ENCODE data around the gene RNF138. TPM values are rescaled to one million over a fixed set of nuclear protein-coding genes. Genes with fewer than 3 reads are reported as not detected.
"Not testable (repeated sequence)": the region's sequence is repeated elsewhere in the genome, so short reads cannot be mapped to it uniquely, and the experiment has no call there.

RNF138 gene
- total and polyA plus RNA-seq, 2 donors (not counting 1 experiment from before 2014, with no cell fraction given), result 15.8 to 24.6 TPM

GRCh38 chr18:32175265-32175664 is 83.6 kb downstream of the RNF138 start:
- Histone ChIP-seq H3K9me3 (ENCODE audit: control insufficient read depth, insufficient read depth, low read depth, low read length) (no peaks in the 10 kb centered on the region), H3K4me1 (ENCODE audit: control insufficient read depth, extremely low read depth, insufficient read depth, low read length) (no peaks in the 10 kb centered on the region), H2AFZ (ENCODE audit: low read length) (no peak overlapping the region), H3K36me3 (ENCODE audit: control insufficient read depth, insufficient read depth, low read length) (no peaks in the 10 kb centered on the region), H4K20me1 (ENCODE audit: control insufficient read depth, extremely low read depth, insufficient read depth, low read length) (no peaks in the 10 kb centered on the region), H3K79me2 (ENCODE audit: control insufficient read depth, insufficient read depth, low read length) (no peaks in the 10 kb centered on the region), H3K4me3 (replicated peaks in 1 of 4; ENCODE audit: control extremely low read depth in 1 of 4, insufficient read depth in 1 of 4, low read depth in 3 of 4, low read length in 4 of 4) (no peak overlapping the region), H3K4me2 (ENCODE audit: extremely low read depth, insufficient read depth, low read length) (no peak overlapping the region), H3K9ac (ENCODE audit: insufficient read depth, low read length) (no peak overlapping the region), H3K27ac (ENCODE audit: insufficient read depth, low read length) (no peak overlapping the region), H3K27me3 (ENCODE audit: control insufficient read depth, insufficient read depth, low read length) (no peaks in the 10 kb centered on the region)
- no peak for DNase-seq (ENCODE audit: low read depth in 2 of 2)
- TF ChIP-seq CTCF (conservative IDR thresholded peaks at IDR 0.05 in 1 of 2, IDR thresholded peaks at IDR 0.05 in 1 of 2; ENCODE audit: low read depth in 1 of 2, low read length in 2 of 2) (no peak), EZH2 (IDR thresholded peaks at IDR 0.05; ENCODE audit: low read length, missing control alignments) (no peak)

DNA sequence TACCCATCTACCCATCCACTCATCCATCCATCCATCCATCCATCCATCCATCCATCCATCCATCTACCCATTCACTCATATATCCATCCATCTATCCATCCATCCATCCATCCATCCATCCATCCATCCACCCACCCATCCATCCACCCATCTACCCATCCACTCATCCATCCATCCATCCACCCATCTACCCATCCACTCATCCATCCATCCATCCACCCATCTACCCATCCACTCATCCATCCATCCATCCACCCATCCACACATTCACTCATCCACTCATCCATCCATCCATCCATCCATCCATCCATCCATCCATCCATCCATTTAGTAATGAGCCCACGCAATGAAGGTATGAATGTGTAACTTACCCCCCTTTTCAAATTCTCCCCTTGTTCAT is 85.1 kb downstream of the RNF138 start:
- not testable (repeated sequence) for DNase-seq (ENCODE audit: low read depth in 2 of 2); H3K4me3 ChIP-seq (replicated peaks in 1 of 4; ENCODE audit: control extremely low read depth in 1 of 4, insufficient read depth in 1 of 4, low read depth in 3 of 4, low read length in 4 of 4); H3K9ac ChIP-seq (ENCODE audit: insufficient read depth, low read length)

DNA sequence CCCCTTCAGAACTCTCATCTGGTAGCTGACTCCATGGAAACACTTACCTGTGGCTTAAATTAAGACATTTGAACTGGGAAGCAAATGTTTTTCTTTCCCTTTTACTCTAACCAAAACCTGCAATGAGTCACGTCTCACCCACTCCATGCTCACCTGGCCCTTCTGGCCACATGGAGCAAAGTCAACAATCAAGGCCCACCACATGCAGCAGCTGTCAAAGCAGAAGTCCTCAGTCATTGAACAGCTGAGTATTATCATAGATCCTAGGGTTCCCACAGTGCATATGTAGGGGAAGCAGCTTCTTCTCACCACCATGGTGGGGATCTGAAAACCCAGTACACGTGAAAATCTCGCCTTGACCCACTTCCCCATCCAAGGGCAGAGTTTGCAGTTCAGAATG is 85.9 kb downstream of the RNF138 start:
- no peaks in the 10 kb centered on the region for H3K27me3 ChIP-seq (ENCODE audit: control insufficient read depth, insufficient read depth, low read length)
- TF ChIP-seq CTCF (conservative IDR thresholded peaks at IDR 0.05 in 1 of 2, IDR thresholded peaks at IDR 0.05 in 1 of 2; ENCODE audit: low read depth in 1 of 2, low read length in 2 of 2) (no peak), EZH2 (IDR thresholded peaks at IDR 0.05; ENCODE audit: low read length, missing control alignments) (no peak)
- H3K36me3 ChIP-seq (ENCODE audit: control insufficient read depth, insufficient read depth, low read length), result no peaks in the 10 kb centered on the region

More for the DNA sequence above, 85.1 kb downstream of the RNF138 start:
- not testable (repeated sequence) for H2AFZ ChIP-seq (ENCODE audit: low read length); H3K36me3 ChIP-seq (ENCODE audit: control insufficient read depth, insufficient read depth, low read length); H3K4me2 ChIP-seq (ENCODE audit: extremely low read depth, insufficient read depth, low read length); H3K4me1 ChIP-seq (ENCODE audit: control insufficient read depth, extremely low read depth, insufficient read depth, low read length); H4K20me1 ChIP-seq (ENCODE audit: control insufficient read depth, extremely low read depth, insufficient read depth, low read length); H3K9me3 ChIP-seq (ENCODE audit: control insufficient read depth, insufficient read depth, low read depth, low read length); H3K79me2 ChIP-seq (ENCODE audit: control insufficient read depth, insufficient read depth, low read length); H3K27ac ChIP-seq (ENCODE audit: insufficient read depth, low read length); H3K27me3 ChIP-seq (ENCODE audit: control insufficient read depth, insufficient read depth, low read length)

More for the DNA sequence above, 85.9 kb downstream of the RNF138 start:
- Histone ChIP-seq H3K79me2 (ENCODE audit: control insufficient read depth, insufficient read depth, low read length) (no peaks in the 10 kb centered on the region), H4K20me1 (ENCODE audit: control insufficient read depth, extremely low read depth, insufficient read depth, low read length) (no peaks in the 10 kb centered on the region), H2AFZ (ENCODE audit: low read length) (no peak overlapping the region), H3K4me3 (replicated peaks in 1 of 4; ENCODE audit: control extremely low read depth in 1 of 4, insufficient read depth in 1 of 4, low read depth in 3 of 4, low read length in 4 of 4) (no peak overlapping the region), H3K4me1 (ENCODE audit: control insufficient read depth, extremely low read depth, insufficient read depth, low read length) (no peaks in the 10 kb centered on the region), H3K9me3 (ENCODE audit: control insufficient read depth, insufficient read depth, low read depth, low read length) (no peaks in the 10 kb centered on the region), H3K27ac (ENCODE audit: insufficient read depth, low read length) (no peak overlapping the region), H3K4me2 (ENCODE audit: extremely low read depth, insufficient read depth, low read length) (no peak overlapping the region), H3K9ac (ENCODE audit: insufficient read depth, low read length) (no peak overlapping the region)
- no peak for DNase-seq (ENCODE audit: low read depth in 2 of 2)

Other genes with a start within 250 kb of the RNF138 start
- gene TRAPPC8, start 148.7 kb upstream of the RNF138 start, total RNA-seq, result 51.1 and 64.2 TPM in 2 replicates
- gene TRAPPC8, start 148.7 kb upstream of the RNF138 start, polyA plus RNA-seq, result 47.3 and 53.4 TPM in 2 replicates
- gene RNF125, start 73.0 kb upstream of the RNF138 start, total RNA-seq, result 0.26 and 0.33 TPM in 2 replicates
- gene RNF125, start 73.0 kb upstream of the RNF138 start, polyA plus RNA-seq, result 0.14 and 0.67 TPM in 2 replicates
- gene MEP1B, start 98.2 kb downstream of the RNF138 start, total RNA-seq, result under 0.01 TPM in 2 replicates
- gene MEP1B, start 98.2 kb downstream of the RNF138 start, polyA plus RNA-seq, result not detected in 2 replicates

Measured in fibroblast of lung (primary cell).